ENCODE measurements around the gene MYO5B.
A peak's percentile ranks its signal among the peaks of the same experiment; 100 is the strongest.
"Not testable (repeated sequence)": the region's sequence is repeated elsewhere in the genome, so short reads cannot be mapped to it uniquely, and the experiment has no call there.

MYO5B gene

GRCh38 chr18:50099725-50100407, 95.1 kb downstream of the MYO5B start:
- DNase-seq (ENCODE audit: low spot score) = peak; percentile 13

DNA sequence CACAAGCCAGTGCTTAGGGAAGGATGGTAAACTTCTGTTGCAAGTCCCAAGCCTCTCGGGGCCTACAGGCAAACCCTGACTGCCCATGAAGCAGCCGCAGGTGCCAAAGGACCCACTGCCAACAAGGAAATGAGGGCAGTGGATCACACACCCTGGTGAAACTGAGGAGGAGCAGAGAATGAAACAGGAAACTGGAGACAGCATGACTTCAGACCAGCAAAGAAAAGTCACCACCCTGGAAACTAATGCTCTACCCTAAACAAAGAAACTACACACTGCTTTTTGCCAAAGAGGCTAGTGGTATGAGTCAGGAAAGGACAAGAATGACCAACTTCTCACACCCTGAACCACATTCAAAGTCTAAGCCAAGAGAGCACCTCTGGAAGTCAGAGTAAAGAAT, 97.2 kb downstream of the MYO5B start:
- no peak for DNase-seq (ENCODE audit: low spot score)

- DNase-seq (ENCODE audit: low spot score) = no peak
These were observed 98.0 kb downstream of the MYO5B start for GRCh38 chr18:50096766-50097435.

- not testable (repeated sequence) for DNase-seq (ENCODE audit: low spot score)
These were observed 100.2 kb downstream of the MYO5B start for GRCh38 chr18:50094786-50095185.

DNA sequence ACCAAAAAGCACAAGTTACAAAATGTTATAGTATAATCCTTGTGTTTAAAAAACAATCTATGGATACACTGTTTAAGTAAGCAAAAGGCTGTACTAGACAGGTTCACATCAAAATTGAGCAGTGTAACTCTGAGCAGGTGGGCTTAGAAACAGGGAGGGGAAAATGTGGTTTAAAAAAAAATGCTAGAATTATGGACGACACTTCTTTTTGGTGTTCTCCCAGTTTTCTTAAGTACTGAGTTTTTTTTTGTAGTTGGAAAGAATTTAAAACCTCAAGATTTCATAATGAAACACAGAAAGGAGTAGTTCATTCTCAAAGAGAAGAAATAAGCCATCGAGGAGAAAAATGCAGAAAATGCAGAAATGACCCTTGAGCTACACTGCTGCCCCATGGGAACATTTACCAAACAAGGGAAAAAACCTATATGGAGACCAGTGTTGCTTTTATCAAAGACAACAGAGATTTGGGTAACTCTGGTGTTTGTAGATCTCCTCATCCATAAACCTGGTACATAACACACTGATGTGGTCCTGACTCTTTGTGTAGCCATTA, 100.7 kb downstream of the MYO5B start:
- DNase-seq (ENCODE audit: low spot score) = no peak

DNA sequence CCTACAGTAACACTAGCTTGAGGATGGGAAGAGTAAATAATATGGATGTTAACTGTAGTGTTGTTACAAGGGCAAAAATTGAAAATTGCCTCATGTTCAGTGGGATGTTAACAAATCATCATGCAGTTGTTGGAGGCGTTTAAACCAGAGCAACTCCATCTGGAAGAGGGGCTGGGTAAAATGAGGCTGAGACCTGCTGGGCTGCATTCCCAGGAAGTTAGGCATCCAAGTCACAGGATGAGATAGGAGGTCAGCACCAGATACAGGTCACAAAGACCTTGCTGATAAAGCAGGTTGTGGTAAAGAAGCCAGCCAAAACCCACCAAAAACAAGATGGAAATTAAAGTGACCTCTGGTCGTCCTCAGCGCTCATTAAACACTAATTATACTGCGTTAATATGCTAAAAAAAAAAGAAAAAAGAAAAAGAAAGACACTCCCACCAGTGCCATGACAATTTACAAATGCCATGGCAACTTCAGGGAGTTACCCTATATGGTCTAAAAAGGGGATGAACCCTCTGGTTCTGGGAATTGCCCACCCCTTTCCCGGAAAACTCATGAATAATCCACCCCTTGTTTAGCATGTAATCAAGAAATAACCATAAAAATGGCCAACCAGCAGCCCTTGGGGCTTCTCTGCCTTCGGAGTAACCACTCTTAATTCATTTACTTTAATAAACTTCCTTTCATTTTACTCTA, 101.4 kb downstream of the MYO5B start:
- DNase-seq (ENCODE audit: low spot score) = no peak

DNA sequence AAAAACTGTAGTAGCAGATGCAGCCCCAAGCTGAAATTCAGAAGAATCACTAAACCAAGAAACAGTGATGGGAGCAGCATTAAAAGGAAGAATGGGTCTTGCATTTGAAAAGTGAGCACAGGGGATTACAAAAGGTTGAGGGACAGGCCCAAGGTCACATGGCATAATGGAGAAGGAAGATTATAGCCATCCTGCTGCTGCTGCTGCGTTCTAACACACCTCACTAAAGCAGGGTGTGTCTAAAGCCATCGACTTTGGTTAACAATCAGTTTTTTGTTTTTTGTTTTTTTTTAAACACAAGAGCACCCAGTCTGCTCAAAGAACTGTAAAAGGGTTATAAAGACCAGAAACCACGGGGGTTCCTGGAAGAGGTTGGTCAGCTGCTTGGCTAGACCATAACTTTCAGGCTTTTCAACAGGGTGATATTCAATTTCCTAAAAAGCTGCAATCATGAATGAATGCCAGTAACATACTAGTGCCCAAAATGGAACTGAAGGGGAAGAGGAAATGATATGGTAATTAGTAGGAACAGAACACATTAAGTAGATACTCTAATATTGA, 102.6 kb downstream of the MYO5B start:
- no peak for DNase-seq (ENCODE audit: low spot score)

GRCh38 chr18:50091509-50092244, 103.3 kb downstream of the MYO5B start:
- DNase-seq (ENCODE audit: low spot score) = no peak

DNA sequence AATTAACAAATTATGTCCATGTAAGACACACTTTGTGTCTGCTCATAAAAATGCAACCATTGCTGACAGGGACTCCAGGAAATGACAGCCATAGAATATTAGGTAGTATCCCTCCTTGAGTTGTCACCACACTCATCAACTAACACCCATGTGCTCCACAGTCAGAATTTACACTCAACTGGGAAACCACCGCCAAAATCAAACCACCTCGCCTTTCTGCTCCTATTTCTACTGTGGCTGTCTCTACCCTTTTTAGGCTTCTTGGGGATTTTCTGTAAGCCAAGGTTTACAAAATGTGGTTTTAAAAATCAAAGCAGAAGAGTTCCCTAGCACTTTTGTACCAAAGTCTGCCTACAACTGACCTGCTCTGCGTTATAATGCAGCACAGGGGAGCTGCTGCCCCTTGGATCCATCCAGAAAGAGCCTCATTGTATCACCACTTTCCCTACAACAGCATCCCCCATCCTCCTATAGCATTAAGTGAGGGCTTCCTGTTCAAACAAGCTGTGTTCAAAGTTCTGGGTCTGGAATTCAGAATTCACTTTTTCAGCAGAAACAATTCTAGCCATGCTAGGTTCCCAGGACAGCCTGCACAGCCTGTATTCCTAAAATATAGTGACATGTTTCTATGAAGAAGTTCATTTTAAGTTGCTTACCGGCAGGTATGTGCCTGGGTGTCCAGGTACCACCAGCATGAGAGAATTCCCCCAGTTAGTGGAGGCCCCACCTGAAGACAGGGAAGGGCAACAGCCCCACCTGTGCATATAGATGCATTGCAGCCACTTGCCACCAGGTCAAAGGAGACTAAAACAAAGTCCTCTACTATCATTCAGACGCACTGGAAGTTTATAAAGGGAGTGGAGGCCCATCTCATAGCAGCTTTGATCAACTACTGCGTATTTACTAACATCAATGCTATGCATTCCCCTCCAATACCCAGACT, 104.3 kb downstream of the MYO5B start:
- DNase-seq (ENCODE audit: low spot score) = no peak

DNA sequence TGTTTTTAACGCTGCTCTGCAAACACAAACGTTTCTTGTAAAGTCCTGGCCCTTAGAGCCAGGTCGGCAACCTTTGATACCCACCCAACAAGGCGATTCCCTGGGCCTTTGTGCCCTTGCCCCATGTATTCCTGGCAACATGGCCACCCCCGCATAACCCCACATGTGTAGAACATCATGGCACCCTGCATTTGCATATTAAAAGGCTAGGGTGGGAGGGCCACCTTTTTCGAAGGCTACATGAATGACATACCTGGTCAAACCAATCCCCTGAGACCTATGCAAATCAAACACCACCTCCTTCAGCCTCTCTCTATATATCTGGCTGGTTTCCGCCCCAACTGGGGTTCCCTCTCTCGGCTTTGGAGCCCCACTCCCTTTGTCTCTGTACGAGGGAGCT, 105.2 kb downstream of the MYO5B start:
- no peak for DNase-seq (ENCODE audit: low spot score)

GRCh38 chr18:50083708-50084107, 111.2 kb downstream of the MYO5B start:
- no peak for DNase-seq (ENCODE audit: low spot score)

- no peak for DNase-seq (ENCODE audit: low spot score)
These were observed 113.9 kb downstream of the MYO5B start for GRCh38 chr18:50080932-50081560.

GRCh38 chr18:50080316-50080715, 114.6 kb downstream of the MYO5B start:
- no peak for DNase-seq (ENCODE audit: low spot score)

- DNase-seq (ENCODE audit: low spot score) = no peak
These were observed 115.2 kb downstream of the MYO5B start for GRCh38 chr18:50079571-50080295.

GRCh38 chr18:50076277-50076676, 118.7 kb downstream of the MYO5B start:
- no peak for DNase-seq (ENCODE audit: low spot score)

GRCh38 chr18:50075772-50076171, 119.2 kb downstream of the MYO5B start:
- no peak for DNase-seq (ENCODE audit: low spot score)

GRCh38 chr18:50074404-50074803, 120.5 kb downstream of the MYO5B start:
- no peak for DNase-seq (ENCODE audit: low spot score)

GRCh38 chr18:50073319-50073718, 121.6 kb downstream of the MYO5B start:
- DNase-seq (ENCODE audit: low spot score) = no peak

DNA sequence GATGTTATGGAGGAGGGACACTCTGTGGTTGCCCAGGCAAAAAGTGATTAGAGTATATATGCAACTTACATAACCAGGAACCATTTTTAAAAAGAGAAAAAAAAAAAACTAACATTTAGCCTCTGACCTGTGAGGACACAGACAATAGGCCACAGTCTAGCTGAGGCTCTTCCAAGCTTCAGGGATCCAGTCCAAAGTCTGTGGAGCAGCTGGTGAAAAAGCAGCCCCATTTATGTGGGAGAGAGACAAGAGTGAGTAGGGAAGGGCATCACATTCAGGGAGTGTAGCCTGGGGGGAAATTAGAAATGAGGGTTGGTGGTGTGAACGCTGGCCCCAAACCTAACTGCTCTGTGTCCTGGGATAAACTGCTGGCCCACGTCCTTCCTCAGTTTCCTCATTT, 122.8 kb downstream of the MYO5B start:
- no peak for DNase-seq (ENCODE audit: low spot score)

GRCh38 chr18:50071397-50071796, 123.5 kb downstream of the MYO5B start:
- no peak for DNase-seq (ENCODE audit: low spot score)
